Gastrocnemius medialis (tissue), 4 donors: ENCODE results near the gene LPCAT1.

Source experiments
- CTCF ChIP-seq, 5 experiments: fragments of 450-650 bp in 3 of 5; fragments of 200-600 bp in 2 of 5; sonication (generic) in 2 of 5; IDR thresholded peaks in 4 of 5; conservative IDR thresholded peaks in 1 of 5; 1 replicate in 4 of 5; 2 replicates in 1 of 5; pipeline ENCODE4 v1.5.1; 2016 to 2019; ENCODE audit warnings: antibody characterized with exemption in 5 of 5, mild to moderate bottlenecking in 3 of 5, moderate library complexity in 3 of 5
- POLR2A ChIP-seq, 2 donors: fragments of 450-650 bp; IDR thresholded peaks; one replicate each; pipeline ENCODE4 v1.6.1; 2017; ENCODE audit warnings: antibody characterized with exemption in 2 of 2, mild to moderate bottlenecking in 2 of 2, moderate library complexity in 2 of 2

- TF ChIP-seq POLR2A (IDR thresholded peaks at IDR 0.05) (no peak), CTCF (IDR thresholded peaks at IDR 0.05 in 4 of 5, conservative IDR thresholded peaks at IDR 0.05 in 1 of 5) (no peak)
Observed at GRCh38 chr5:1465117-1465516, 58.6 kb downstream of the LPCAT1 start.
